GM18505 (cell line): ENCODE measurements around the gene RASGRF2.

Experiments used
- ATAC-seq: cut with Tn5 transposase; IDR thresholded peaks from one replicate; pipeline ENCODE4 v1.9.1; 2021; ENCODE audit not compliant: unreplicated experiment
- POLR2A ChIP-seq: IDR thresholded peaks from 4 replicates; pipeline ENCODE4 v1.6.1; 2011; ENCODE audit warnings: borderline replicate concordance; ENCODE audit not compliant: insufficient read depth, insufficient read length; ENCODE audit errors: extremely low read depth

The RASGRF2 gene

GRCh38 chr5:81184749-81185110 lies 224.6 kb downstream of the RASGRF2 start:
- ATAC-seq: no peak

DNA sequence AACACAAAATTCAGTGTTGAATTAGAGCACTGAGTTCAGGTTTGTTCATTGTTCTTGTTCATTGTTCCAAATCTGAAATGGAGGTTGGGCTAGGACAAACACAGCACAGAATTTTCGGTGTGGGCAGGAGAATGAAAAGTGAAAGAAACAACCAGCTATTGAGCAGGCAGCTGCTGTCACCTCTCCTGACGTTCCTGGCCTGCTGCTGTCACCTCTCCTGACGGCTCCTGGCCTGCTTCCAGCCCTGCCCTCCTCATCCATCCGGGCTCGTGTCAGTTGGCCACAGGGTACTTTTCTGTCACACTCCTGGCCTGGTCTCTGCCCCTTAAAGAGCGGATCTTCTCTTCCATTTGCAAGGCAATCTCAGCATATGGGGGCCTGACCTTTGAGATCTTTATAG lies 227.7 kb downstream of the RASGRF2 start:
- ATAC-seq: no peak
- no peak for TF ChIP-seq POLR2A

More at GRCh38 chr5:81184749-81185110, 224.6 kb downstream of the RASGRF2 start:
- TF ChIP-seq POLR2A: no peak

- ATAC-seq: no peak
- no peak for TF ChIP-seq POLR2A
Observed at GRCh38 chr5:81188962-81189361, 228.8 kb downstream of the RASGRF2 start.

GRCh38 chr5:81189875-81190498 lies 229.8 kb downstream of the RASGRF2 start:
- ATAC-seq: no peak
- no peak for TF ChIP-seq POLR2A

GRCh38 chr5:81191726-81192372 lies 231.7 kb downstream of the RASGRF2 start:
- ATAC-seq: no peak
- no peak for TF ChIP-seq POLR2A

DNA sequence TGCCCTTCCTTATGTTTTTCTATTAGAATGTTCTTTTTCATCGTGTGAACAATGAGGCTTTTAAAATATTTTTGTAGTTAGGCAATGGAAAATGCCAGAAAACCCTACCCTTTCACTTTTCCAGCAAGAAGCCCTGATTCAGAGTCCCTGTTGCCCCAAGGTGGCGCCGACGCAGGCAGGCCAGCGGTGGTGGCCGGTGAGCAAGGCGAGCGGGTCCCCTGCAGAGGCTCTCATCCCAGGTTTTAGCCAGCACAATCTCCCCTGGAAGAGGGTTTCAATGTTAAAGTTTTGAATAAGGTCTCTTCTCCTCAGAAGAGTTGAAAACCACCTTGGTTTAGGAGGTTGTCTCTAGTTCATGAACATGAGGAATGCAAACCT lies 232.2 kb downstream of the RASGRF2 start:
- TF ChIP-seq POLR2A: no peak
- no peak for ATAC-seq

DNA sequence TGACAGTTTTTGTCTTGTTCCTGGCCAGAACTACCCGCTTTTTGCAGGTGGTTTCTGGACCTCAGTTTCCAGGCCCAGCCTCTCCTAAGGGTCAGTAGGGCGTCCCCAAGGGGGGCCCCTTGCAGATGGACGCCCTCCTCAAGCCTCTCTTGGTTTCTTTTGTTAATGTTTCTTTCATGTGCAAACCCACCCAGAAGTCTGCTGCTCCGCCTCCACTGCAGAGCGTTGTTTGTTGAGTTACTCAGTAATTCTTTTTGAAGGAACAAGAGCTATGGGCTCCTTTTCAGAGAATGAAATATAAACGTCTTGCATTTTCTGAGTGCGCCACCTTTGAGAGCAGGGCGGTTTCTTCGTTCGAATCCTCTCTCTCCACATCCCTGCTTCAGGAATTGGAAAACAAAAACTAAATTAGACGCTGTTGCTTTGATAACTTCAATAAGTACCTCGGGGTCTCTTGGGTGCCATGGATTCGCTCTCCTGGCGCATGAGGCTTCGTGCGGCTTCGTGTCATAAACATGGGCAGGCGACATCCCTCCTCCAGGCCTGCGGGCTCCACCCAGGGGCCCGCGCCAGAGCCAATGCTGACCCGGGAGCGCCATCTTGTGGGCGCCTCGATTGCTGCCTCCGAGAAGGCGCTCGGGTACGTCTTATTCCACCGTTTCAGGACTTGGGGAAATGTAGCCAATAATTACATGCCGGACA lies 234.6 kb downstream of the RASGRF2 start:
- no peak for TF ChIP-seq POLR2A
- peak; percentile 97 for ATAC-seq

DNA sequence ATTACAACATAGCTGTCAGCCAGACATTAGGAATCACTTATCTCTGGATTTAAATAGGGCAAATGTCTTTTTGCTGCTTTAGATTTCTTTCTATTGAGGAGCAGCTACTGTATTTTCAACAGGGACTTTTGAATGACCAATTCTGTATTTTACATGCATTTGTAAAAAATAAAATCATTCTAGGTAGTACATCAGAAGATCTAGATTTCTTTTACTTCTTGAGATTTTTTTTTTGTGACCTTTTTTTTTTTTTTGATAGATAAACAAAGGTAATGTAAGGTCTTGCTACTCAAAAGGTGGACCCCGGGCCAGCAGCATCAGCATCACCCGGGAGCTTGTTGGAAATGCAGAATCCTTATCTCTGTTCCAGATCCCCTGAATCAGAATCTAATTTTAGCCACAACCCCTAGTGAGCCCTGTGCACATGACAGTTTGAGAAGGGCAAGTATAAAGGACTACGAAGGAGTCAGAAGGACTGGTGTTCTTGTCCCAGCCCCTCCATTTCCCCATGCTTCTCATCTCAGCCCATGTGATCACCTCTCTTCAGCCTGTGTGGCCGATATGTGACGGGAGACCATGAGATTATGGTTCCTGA lies 235.3 kb downstream of the RASGRF2 start:
- TF ChIP-seq POLR2A: no peak

GRCh38 chr5:81202655-81203054 lies 242.5 kb downstream of the RASGRF2 start:
- TF ChIP-seq POLR2A: no peak
- no peak for ATAC-seq

More for the DNA sequence above, 235.3 kb downstream of the RASGRF2 start:
- no peak for ATAC-seq

DNA sequence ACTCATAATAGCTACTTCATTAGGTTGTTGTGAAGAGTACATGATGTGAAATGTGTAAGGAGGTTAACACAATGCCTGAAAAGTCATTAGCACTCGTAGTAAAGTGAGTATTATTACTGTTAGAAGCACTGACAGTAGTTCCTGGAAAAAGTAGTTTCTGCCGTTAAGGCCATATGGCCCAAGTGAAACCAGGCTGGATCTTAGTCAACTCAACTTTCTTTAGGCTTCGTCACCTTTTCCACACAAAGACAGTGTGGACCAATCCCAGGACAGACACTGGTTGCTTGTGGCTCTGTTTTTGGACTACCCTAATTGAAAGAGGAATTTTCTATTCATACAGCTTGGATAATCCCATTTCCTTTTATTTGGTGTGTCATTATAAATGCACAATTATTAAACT lies 243.6 kb downstream of the RASGRF2 start:
- ATAC-seq: no peak
- TF ChIP-seq POLR2A: no peak

DNA sequence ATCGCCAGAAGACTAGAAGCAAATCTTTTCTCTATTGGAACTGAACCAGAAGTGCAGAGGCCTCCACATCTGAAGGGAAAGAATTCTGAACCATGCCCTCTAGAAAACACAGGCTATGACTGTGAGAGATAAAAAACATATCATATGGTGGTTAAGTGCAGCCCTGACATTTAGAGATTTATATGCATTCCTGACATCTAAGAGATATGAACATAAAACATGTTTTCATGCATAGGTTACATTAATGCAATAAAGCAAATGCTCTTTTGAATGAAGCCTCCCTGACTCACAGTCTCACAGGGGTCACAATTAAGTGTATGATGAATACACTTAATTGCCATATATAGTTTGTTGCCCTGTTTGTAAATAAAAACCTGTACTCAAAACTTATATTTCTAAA lies 244.0 kb downstream of the RASGRF2 start:
- ATAC-seq: no peak

GRCh38 chr5:81205058-81205457 lies 244.9 kb downstream of the RASGRF2 start:
- ATAC-seq: no peak
- no peak for TF ChIP-seq POLR2A

More for the DNA sequence above, 244.0 kb downstream of the RASGRF2 start:
- TF ChIP-seq POLR2A: no peak

- no peak for ATAC-seq
- no peak for TF ChIP-seq POLR2A
Observed at GRCh38 chr5:81207009-81207408, 246.8 kb downstream of the RASGRF2 start.
